Suprapubic skin (tissue), 4 donors: ENCODE data around the gene CALML3. TPM values are rescaled to one million over a fixed set of nuclear protein-coding genes. Genes with fewer than 3 reads are reported as not detected.

Source experiments
- DNase-seq, 2 donors: peaks; one replicate each; pipeline ENCODE4 v3.0.0-alpha.2; 2019; ENCODE audit warnings: low spot score in 2 of 2
- H3K27ac ChIP-seq: fragments of 200-600 bp; sonication (generic); one replicate; pipeline ENCODE4 v1.5.1; 2019
- H3K27me3 ChIP-seq: fragments of 200-600 bp; sonication (generic); one replicate; pipeline ENCODE4 v1.5.1; 2019
- H3K36me3 ChIP-seq: fragments of 200-600 bp; sonication (generic); one replicate; pipeline ENCODE4 v1.5.1; 2019
- H3K4me1 ChIP-seq: fragments of 200-600 bp; sonication (generic); one replicate; pipeline ENCODE4 v1.5.1; 2019
- H3K4me3 ChIP-seq: fragments of 200-600 bp; sonication (generic); one replicate; pipeline ENCODE4 v1.5.1; 2019; ENCODE audit warnings: mild to moderate bottlenecking
- H3K9me3 ChIP-seq: fragments of 200-600 bp; sonication (generic); one replicate; pipeline ENCODE4 v1.5.1; 2019
- CTCF ChIP-seq, 2 donors: fragments of 200-600 bp in 1 of 2; fragments of 450-650 bp in 1 of 2; sonication (generic) in 1 of 2; IDR thresholded peaks; one replicate each; pipeline ENCODE4 v1.5.1; 2016 to 2019; ENCODE audit warnings: antibody characterized with exemption in 2 of 2, mild to moderate bottlenecking in 1 of 2, moderate library complexity in 1 of 2
- EP300 ChIP-seq: sonication (generic); formaldehyde crosslinking; IDR thresholded peaks from one replicate; pipeline ENCODE4 v1.6.1; 2017; ENCODE audit warnings: antibody characterized with exemption
- POLR2A ChIP-seq, 2 donors: fragments of 450-650 bp; IDR thresholded peaks; one replicate each; pipeline ENCODE4 v1.6.1; 2017; ENCODE audit warnings: antibody characterized with exemption in 2 of 2, mild to moderate bottlenecking in 2 of 2, moderate library complexity in 2 of 2
- POLR2AphosphoS5 ChIP-seq, 3 donors: sonication (generic); formaldehyde crosslinking; IDR thresholded peaks; one replicate each; pipeline ENCODE4 v1.6.1; 2017; ENCODE audit warnings: antibody characterized with exemption in 3 of 3
- WGBS: methylation state at CpG from one replicate; pipeline ENCODE4 v1.1.5; 2018; 5-methylcytosine and 5-hydroxymethylcytosine counted together
- total RNA-seq, 4 donors: library from RNA; depleted of rRNA; stranded (reverse); fragments of >200 nt; gene quantifications; one replicate each; pipeline ENCODE4 v1.1.0, GENCODE V29; 2016

The CALML3 gene
- total RNA-seq, 4 donors from 2014 or later, result 27.4 to 296 (median 105) TPM

GRCh38 chr10:5490032-5490431, 34.7 kb upstream of the CALML3 start:
- Histone ChIP-seq H3K27ac (peak overlapping the region; percentile 92), H3K36me3 (no peaks in the 10 kb centered on the region), H3K27me3 (no peaks in the 10 kb centered on the region), H3K4me3 (no peak overlapping the region), H3K4me1 (peaks cover 20% of the 10 kb centered on the region), H3K9me3 (no peaks in the 10 kb centered on the region)
- no peak for DNase-seq
- TF ChIP-seq POLR2AphosphoS5 (IDR thresholded peaks at IDR 0.05), result no peak
- no peak for TF ChIP-seq POLR2A (IDR thresholded peaks at IDR 0.05)
- no peak for TF ChIP-seq CTCF (IDR thresholded peaks at IDR 0.05)
- no peak for TF ChIP-seq EP300
- 90% methylated on average over 4 of the region's 4 CpGs for WGBS

- 87% methylated on average over 10 of the region's 10 CpGs for WGBS
- no peak overlapping the region for H3K4me3 ChIP-seq
- H3K27me3 ChIP-seq, result no peaks in the 10 kb centered on the region
- no peaks in the 10 kb centered on the region for H3K36me3 ChIP-seq
- H3K9me3 ChIP-seq, result no peaks in the 10 kb centered on the region
- H3K4me1 ChIP-seq, result peaks cover 19% of the 10 kb centered on the region
- TF ChIP-seq POLR2A (IDR thresholded peaks at IDR 0.05), result no peak
- TF ChIP-seq EP300, result no peak
- DNase-seq, result no peak
- no peak overlapping the region for H3K27ac ChIP-seq
Observed at GRCh38 chr10:5490698-5491464, 33.9 kb upstream of the CALML3 start.

GRCh38 chr10:5491477-5491876, 33.3 kb upstream of the CALML3 start:
- peaks cover 16% of the 10 kb centered on the region for H3K4me1 ChIP-seq
- H3K27me3 ChIP-seq, result no peaks in the 10 kb centered on the region
- H3K4me3 ChIP-seq, result no peak overlapping the region
- DNase-seq, result no peak
- 78% methylated on average over 1 of the region's 7 CpGs for WGBS
- H3K9me3 ChIP-seq, result no peaks in the 10 kb centered on the region
- TF ChIP-seq POLR2AphosphoS5 (IDR thresholded peaks at IDR 0.05), result no peak
- H3K36me3 ChIP-seq, result no peaks in the 10 kb centered on the region
- no peak overlapping the region for H3K27ac ChIP-seq

GRCh38 chr10:5492322-5492855, 32.4 kb upstream of the CALML3 start:
- Histone ChIP-seq H3K9me3 (no peaks in the 10 kb centered on the region), H3K27me3 (no peaks in the 10 kb centered on the region), H3K36me3 (no peaks in the 10 kb centered on the region), H3K4me1 (peaks cover 9% of the 10 kb centered on the region), H3K4me3 (no peak overlapping the region), H3K27ac (no peak overlapping the region)
- 93% methylated on average over 4 of the region's 4 CpGs for WGBS
- TF ChIP-seq POLR2AphosphoS5 (IDR thresholded peaks at IDR 0.05) (no peak), EP300 (no peak), CTCF (IDR thresholded peaks at IDR 0.05) (no peak)
- DNase-seq, result peak in 1 of 2 donors; percentile 40

GRCh38 chr10:5492929-5493576, 31.7 kb upstream of the CALML3 start:
- Histone ChIP-seq H3K36me3 (no peaks in the 10 kb centered on the region), H3K4me3 (no peak overlapping the region), H3K4me1 (peaks cover 10% of the 10 kb centered on the region), H3K27ac (no peak overlapping the region), H3K9me3 (no peaks in the 10 kb centered on the region), H3K27me3 (no peaks in the 10 kb centered on the region)
- 92% methylated on average over 9 of the region's 13 CpGs for WGBS
- peak in 1 of 2 donors; percentile 59 for DNase-seq
- TF ChIP-seq POLR2A (IDR thresholded peaks at IDR 0.05), result no peak
- TF ChIP-seq EP300, result no peak
- no peak for TF ChIP-seq CTCF (IDR thresholded peaks at IDR 0.05)
- no peak for TF ChIP-seq POLR2AphosphoS5 (IDR thresholded peaks at IDR 0.05)

- no peaks in the 10 kb centered on the region for H3K27me3 ChIP-seq
- H3K27ac ChIP-seq, result no peak overlapping the region
- no peaks in the 10 kb centered on the region for H3K36me3 ChIP-seq
- TF ChIP-seq POLR2A (IDR thresholded peaks at IDR 0.05) (no peak), CTCF (IDR thresholded peaks at IDR 0.05) (no peak)
- DNase-seq, result peak in 1 of 2 donors; percentile 37
- 65% methylated on average over 3 of the region's 3 CpGs for WGBS
- H3K4me3 ChIP-seq, result no peak overlapping the region
- no peaks in the 10 kb centered on the region for H3K9me3 ChIP-seq
- H3K4me1 ChIP-seq, result peaks cover 16% of the 10 kb centered on the region
Observed at GRCh38 chr10:5493691-5494090, 31.1 kb upstream of the CALML3 start.
